Astrocyte of the cerebellum (primary cell): ENCODE results near the gene SORL1.

Experiments
- DNase-seq: peaks from one replicate; pipeline ENCODE4 v3.0.0-alpha.2; 2011; ENCODE audit warnings: low read depth
- H3K4me3 ChIP-seq: 2 replicates; pipeline ENCODE4 v1.5.1; 2011; ENCODE audit warnings: mild to moderate bottlenecking, low read depth, low read length, moderate library complexity
- in situ Hi-C: cut with HindIII; loops from 2 replicates; pipeline ENCODE4 v1.10.0; 2017; ENCODE audit warnings: low sequenced_read_pairs
- TF ChIP-seq, protein P1 (sequence below): IDR thresholded peaks from 2 replicates; pipeline ENCODE4 v1.5.1; 2012; ENCODE audit warnings: low read length, low read depth, moderate library complexity, mild to moderate bottlenecking; ENCODE audit errors: missing control alignments

The SORL1 gene

DNA sequence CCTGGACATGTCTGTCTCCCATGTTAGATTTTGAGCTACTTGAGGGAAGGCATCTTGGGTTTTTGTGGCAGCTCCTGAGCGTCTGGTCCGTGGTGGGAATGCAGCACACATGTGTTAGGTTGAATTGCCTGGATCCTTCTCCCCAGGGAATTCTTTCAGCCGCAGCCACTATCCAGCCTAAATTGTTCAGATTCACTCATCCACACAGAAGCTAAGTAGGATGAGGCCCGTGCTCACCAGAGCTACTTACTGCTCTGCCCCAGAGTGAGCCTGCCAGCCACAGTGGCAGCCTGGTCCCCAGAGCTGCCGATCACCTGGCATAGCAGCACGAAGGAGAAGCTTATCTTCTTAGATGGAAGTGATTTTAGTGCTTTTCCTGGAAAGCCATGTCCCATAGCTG, 35.1 kb downstream of the SORL1 start:
- DNase-seq, result no peak
- TF ChIP-seq, protein P1, sequence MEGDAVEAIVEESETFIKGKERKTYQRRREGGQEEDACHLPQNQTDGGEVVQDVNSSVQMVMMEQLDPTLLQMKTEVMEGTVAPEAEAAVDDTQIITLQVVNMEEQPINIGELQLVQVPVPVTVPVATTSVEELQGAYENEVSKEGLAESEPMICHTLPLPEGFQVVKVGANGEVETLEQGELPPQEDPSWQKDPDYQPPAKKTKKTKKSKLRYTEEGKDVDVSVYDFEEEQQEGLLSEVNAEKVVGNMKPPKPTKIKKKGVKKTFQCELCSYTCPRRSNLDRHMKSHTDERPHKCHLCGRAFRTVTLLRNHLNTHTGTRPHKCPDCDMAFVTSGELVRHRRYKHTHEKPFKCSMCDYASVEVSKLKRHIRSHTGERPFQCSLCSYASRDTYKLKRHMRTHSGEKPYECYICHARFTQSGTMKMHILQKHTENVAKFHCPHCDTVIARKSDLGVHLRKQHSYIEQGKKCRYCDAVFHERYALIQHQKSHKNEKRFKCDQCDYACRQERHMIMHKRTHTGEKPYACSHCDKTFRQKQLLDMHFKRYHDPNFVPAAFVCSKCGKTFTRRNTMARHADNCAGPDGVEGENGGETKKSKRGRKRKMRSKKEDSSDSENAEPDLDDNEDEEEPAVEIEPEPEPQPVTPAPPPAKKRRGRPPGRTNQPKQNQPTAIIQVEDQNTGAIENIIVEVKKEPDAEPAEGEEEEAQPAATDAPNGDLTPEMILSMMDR, result no peak
- in situ Hi-C loops, result no loop called here
- no peak overlapping the region for H3K4me3 ChIP-seq

DNA sequence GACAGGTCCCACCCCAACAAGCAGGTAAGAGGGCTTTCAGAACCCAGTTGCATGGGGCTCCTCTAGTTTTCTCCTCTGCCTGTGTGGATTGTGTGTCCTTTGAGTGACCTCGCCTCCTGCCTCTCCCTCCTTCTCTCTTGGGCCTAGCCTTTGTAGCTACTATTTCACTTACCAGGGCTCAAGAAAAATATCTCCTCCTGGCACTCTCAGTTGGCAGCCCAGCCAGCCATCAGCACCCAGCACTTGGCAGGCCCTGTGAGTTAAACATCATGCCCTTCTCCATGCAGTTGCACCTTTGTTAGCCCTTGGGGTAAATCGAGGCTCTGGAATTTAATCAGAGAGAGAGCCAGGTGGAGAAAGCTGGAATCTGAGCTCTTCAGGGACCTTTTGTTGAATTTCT, 36.1 kb downstream of the SORL1 start:
- DNase-seq, result no peak
- TF ChIP-seq, protein P1, result no peak
- no peak overlapping the region for H3K4me3 ChIP-seq
- in situ Hi-C loops, result no loop called here

DNA sequence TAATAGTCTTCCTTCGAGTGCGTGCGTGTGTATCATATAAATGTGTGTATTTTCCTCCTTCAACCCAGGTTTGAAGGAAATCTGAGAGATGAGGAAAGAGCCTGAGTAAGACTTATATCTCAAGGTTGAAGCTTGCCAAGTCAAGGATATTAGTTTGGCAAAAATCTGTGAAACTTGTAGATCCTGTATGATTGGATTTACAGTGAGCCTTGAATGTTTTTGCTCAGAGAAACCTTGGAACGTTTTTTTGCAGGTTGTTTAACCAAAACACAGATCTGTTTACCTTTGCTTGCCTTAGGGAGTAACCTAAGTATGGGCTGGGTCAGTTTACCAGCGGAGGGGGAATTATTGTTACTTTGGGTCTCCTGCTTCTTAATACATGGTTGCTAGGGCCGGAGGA, 36.5 kb downstream of the SORL1 start:
- in situ Hi-C loops, result no loop called here

DNA sequence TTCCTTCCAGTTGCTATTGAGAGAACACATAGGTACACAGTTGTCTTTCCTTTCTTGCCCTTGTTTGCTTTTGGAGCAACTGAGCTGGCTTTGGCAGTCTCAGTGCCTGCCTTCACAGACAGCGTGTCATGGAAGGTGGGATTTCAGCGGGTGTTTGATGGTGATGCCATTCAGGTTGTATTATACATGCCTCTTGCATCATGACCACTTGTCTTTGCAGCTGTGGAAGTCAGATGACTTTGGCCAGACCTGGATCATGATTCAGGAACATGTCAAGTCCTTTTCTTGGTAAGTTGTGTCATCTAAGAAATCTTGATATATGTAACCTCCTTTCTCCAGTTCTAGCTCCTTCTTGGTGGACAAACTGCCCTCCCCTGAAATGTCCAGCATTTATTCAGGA, 37.7 kb downstream of the SORL1 start:
- in situ Hi-C loops, result no loop called here
- no peak overlapping the region for H3K4me3 ChIP-seq
- no peak for DNase-seq
- TF ChIP-seq, protein P1, result no peak

More for the DNA sequence above, 36.5 kb downstream of the SORL1 start:
- TF ChIP-seq, protein P1, result no peak
- no peak for DNase-seq
- H3K4me3 ChIP-seq, result no peak overlapping the region

DNA sequence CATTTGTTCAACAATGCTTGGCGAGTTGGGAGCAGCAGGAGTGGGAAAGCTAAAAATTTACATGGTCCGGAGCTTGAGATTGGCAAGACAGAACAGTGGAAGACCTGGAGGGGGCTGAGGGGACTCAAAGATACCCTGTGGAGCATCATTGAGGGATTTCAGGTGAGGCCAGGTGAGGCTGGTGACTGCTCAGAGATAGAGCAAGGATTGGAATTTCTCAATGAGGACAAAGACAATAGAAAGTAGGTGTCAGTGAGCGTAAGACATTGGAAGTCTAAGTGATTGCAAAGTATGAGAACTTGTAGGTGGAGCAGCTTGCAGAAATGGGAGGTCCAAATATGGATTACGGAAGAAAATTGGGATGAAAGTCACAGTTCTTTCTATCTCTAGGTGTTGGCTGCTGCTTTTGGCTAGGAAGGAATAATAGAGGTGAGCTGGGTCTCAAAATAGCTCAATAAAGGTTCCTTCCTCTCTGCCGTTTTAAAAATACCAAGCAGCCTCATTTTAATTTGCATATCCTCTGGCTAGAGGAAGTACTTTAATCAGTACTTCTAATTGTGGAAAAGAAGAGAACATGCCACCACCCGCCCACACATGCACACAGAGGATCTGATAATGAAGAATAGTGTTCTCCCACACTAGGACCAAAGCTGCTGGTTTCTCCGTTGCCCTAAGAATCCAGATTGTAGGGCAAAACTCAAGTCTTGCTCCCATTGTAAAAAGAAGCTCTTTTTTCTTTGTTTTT, 42.4 kb downstream of the SORL1 start:
- DNase-seq, result no peak
- TF ChIP-seq, protein P1, result no peak
- no peak overlapping the region for H3K4me3 ChIP-seq
- in situ Hi-C loops, result no loop called here

DNA sequence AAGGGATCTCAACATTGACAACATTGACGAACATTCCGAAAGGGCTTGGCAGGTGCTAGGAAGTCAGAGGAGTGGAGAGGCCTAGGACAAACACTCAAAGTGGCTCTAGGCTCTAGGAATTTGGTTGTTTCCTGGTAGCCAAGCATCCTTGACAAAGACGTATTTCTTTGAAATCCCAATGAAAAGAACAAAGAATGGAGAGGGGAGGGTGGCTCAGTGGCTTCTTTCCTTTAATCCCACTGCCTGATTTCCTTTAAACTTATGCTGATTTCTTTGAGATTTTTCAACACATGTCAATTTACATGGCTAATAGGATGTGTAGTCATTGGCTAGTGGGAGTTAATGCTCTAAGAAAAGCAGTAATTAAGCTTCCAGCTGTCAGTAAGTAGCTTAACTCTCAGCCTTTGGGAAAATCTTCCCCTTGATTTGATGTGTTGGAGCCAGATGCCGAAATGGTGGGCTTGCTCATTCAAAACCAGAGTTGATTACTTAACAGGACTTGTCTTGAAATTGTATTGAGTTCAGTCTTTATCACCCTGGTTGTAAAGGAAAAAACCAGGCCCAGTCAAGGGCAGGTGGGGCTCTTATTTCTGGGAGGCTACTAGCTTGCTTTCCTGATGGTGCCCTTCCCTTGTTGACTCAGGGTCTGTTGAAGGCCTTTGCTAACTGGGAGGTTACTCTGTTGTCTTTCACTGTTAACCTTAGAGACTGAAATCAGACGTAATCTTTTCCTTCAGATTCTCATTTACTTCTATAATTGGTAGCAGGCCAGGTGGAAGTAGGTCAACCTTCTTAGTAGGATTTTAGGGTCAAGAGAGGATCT, 45.3 kb downstream of the SORL1 start:
- H3K4me3 ChIP-seq, result no peak overlapping the region
- in situ Hi-C loops, result no loop called here
- TF ChIP-seq, protein P1, result no peak
- DNase-seq, result no peak
